Panc1 (cell line): ENCODE measurements around the gene FSD2. TPM values are rescaled to one million over a fixed set of nuclear protein-coding genes. Genes with fewer than 3 reads are reported as not detected.
A peak's percentile ranks its signal among the peaks of the same experiment; 100 is the strongest.

Experiments used
- ATAC-seq: fragments of 200-7000 bp; cut with Tn5 transposase; 2 replicates; pipeline ENCODE4 v1.9.1; 2020; ENCODE audit warnings: mild to moderate bottlenecking, moderate library complexity
- BruUV-seq: library from RNA; stranded (reverse); fragments of 400-500 nt; replicated peaks from 2 replicates; lab custom pipeline; 2021; lab: Mats Ljungman, UMichigan
- CTCF ChIA-PET: fragments of 300-600 bp; sonication (Branson Sonifier 250); formaldehyde crosslinking; loops from one replicate; lab custom pipeline; 2022; ENCODE audit warnings: antibody characterized with exemption; lab: Charles Lee
- POLR2A ChIA-PET: fragments of 300-600 bp; sonication (Branson Sonifier 250); formaldehyde crosslinking; loops from one replicate; lab custom pipeline; 2022; ENCODE audit warnings: antibody characterized with exemption; lab: Charles Lee
- DNase-seq: peaks from one replicate; pipeline ENCODE4 v3.0.0-alpha.2; 2010; ENCODE audit warnings: low read depth, low spot score
- H3K27ac ChIP-seq: 2 replicates; pipeline ENCODE4 v1.5.1; 2011; ENCODE audit warnings: mild to moderate bottlenecking, low read length, inconsistent platforms
- H3K27me3 ChIP-seq: fragments of 200-500 bp; sonication (Bioruptor generic); 2 replicates; pipeline ENCODE4 v1.6.0; 2014; ENCODE audit warnings: low read length, inconsistent platforms; ENCODE audit not compliant: control insufficient read depth, insufficient read depth
- H3K36me3 ChIP-seq: fragments of 200-500 bp; sonication (Bioruptor generic); 2 replicates; pipeline ENCODE4 v1.5.1; 2014; ENCODE audit warnings: inconsistent platforms, mild to moderate bottlenecking, low read length, moderate library complexity; ENCODE audit not compliant: control insufficient read depth, insufficient read depth
- H3K4me1 ChIP-seq: 2 replicates; pipeline ENCODE4 v1.5.1; 2011; ENCODE audit warnings: inconsistent platforms, mild to moderate bottlenecking, low read length, moderate library complexity; ENCODE audit not compliant: control insufficient read depth, insufficient read depth
- H3K4me3 ChIP-seq, 2 experiments: 2 replicates each; pipeline ENCODE4 v1.5.1; 2011 to 2012; ENCODE audit warnings: low read depth in 2 of 2, low read length in 2 of 2, mild to moderate bottlenecking in 2 of 2, inconsistent platforms in 1 of 2, moderate library complexity in 1 of 2
- H3K9me3 ChIP-seq: fragments of 200-500 bp; sonication (Bioruptor generic); 2 replicates; pipeline ENCODE4 v1.5.1; 2014; ENCODE audit warnings: low read depth, mild to moderate bottlenecking, inconsistent platforms, low read length, moderate library complexity; ENCODE audit not compliant: control insufficient read depth, insufficient read depth
- POLR2AphosphoS5 ChIP-seq: IDR thresholded peaks from 2 replicates; pipeline ENCODE4 v1.6.1; 2012; ENCODE audit warnings: mild to moderate bottlenecking, low read depth, low read length, moderate library complexity
- SIN3A ChIP-seq: IDR thresholded peaks from 2 replicates; pipeline ENCODE4 v1.6.1; 2012; ENCODE audit warnings: low read depth, mild to moderate bottlenecking, low read length, moderate library complexity, borderline replicate concordance; ENCODE audit not compliant: insufficient read depth
- TCF7L2 ChIP-seq: IDR thresholded peaks from 2 replicates; pipeline ENCODE4 v1.6.1; 2011; ENCODE audit warnings: mild to moderate bottlenecking, low read depth, low read length, inconsistent platforms
- in situ Hi-C: cut with HindIII; loops from 2 replicates; pipeline ENCODE4 v1.10.0; 2016; ENCODE audit warnings: low sequenced_read_pairs, low pct_unique_long_range_greater_than_20kb
- intact Hi-C: fragments of 100-400 bp; cut with micrococcal nuclease; formaldehyde crosslinking; loops from one replicate; pipeline ENCODE4 v1.10.0; 2022; ENCODE audit not compliant: unreplicated experiment
- total RNA-seq: library from RNA; stranded (reverse); gene quantifications from one replicate; pipeline ENCODE4 v1.2.1, GENCODE V29; 2021; ENCODE audit not compliant: unreplicated experiment
- TF ChIP-seq, protein P1 (sequence below): fragments of 450-650 bp; IDR thresholded peaks from 2 replicates; pipeline ENCODE4 v1.5.1; 2017; ENCODE audit warnings: mild to moderate bottlenecking
- TF ChIP-seq, protein P2 (sequence below), 2 experiments: IDR thresholded peaks; 2 replicates each; pipeline ENCODE4 v1.6.1; 2011 to 2012; ENCODE audit warnings: low read depth in 2 of 2, control low read depth in 1 of 2, low read length in 1 of 2, mild to moderate bottlenecking in 1 of 2, moderate library complexity in 1 of 2; ENCODE audit not compliant: insufficient read depth in 1 of 2

FSD2 gene
- total RNA-seq, 1 experiment from 2014 or later: not detected

DNA sequence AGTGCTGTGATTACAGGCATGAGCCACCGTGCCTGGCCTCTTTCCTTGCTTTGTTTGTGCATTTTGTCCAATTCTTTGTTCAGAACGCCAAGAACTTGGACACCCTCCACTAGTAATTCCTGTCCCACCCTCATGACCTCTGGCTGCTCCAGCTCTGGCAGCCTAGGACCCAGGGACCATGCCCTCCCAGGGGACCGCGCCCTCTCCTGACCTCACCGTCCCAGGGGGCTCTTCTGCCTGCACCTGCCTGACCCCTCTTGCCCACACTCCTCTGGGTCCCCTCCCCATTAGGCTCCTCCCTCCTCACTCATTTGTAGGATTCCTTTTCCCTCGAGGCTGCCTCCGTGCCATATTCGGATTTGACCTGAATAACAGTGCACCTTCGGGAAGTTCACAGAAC lies 41.1 kb downstream of the FSD2 start:
- POLR2A ChIA-PET: no interaction called here
- no peak for TF ChIP-seq TCF7L2
- TF ChIP-seq SIN3A: no peak
- TF ChIP-seq POLR2AphosphoS5: no peak
- TF ChIP-seq, protein P1, sequence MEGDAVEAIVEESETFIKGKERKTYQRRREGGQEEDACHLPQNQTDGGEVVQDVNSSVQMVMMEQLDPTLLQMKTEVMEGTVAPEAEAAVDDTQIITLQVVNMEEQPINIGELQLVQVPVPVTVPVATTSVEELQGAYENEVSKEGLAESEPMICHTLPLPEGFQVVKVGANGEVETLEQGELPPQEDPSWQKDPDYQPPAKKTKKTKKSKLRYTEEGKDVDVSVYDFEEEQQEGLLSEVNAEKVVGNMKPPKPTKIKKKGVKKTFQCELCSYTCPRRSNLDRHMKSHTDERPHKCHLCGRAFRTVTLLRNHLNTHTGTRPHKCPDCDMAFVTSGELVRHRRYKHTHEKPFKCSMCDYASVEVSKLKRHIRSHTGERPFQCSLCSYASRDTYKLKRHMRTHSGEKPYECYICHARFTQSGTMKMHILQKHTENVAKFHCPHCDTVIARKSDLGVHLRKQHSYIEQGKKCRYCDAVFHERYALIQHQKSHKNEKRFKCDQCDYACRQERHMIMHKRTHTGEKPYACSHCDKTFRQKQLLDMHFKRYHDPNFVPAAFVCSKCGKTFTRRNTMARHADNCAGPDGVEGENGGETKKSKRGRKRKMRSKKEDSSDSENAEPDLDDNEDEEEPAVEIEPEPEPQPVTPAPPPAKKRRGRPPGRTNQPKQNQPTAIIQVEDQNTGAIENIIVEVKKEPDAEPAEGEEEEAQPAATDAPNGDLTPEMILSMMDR: no peak
- TF ChIP-seq, protein P2, sequence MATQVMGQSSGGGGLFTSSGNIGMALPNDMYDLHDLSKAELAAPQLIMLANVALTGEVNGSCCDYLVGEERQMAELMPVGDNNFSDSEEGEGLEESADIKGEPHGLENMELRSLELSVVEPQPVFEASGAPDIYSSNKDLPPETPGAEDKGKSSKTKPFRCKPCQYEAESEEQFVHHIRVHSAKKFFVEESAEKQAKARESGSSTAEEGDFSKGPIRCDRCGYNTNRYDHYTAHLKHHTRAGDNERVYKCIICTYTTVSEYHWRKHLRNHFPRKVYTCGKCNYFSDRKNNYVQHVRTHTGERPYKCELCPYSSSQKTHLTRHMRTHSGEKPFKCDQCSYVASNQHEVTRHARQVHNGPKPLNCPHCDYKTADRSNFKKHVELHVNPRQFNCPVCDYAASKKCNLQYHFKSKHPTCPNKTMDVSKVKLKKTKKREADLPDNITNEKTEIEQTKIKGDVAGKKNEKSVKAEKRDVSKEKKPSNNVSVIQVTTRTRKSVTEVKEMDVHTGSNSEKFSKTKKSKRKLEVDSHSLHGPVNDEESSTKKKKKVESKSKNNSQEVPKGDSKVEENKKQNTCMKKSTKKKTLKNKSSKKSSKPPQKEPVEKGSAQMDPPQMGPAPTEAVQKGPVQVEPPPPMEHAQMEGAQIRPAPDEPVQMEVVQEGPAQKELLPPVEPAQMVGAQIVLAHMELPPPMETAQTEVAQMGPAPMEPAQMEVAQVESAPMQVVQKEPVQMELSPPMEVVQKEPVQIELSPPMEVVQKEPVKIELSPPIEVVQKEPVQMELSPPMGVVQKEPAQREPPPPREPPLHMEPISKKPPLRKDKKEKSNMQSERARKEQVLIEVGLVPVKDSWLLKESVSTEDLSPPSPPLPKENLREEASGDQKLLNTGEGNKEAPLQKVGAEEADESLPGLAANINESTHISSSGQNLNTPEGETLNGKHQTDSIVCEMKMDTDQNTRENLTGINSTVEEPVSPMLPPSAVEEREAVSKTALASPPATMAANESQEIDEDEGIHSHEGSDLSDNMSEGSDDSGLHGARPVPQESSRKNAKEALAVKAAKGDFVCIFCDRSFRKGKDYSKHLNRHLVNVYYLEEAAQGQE (IDR thresholded peaks at IDR 0.05; ENCODE audit: insufficient read depth in 1 of 2, low read depth in 2 of 2, low read length in 1 of 2): no peak

DNA sequence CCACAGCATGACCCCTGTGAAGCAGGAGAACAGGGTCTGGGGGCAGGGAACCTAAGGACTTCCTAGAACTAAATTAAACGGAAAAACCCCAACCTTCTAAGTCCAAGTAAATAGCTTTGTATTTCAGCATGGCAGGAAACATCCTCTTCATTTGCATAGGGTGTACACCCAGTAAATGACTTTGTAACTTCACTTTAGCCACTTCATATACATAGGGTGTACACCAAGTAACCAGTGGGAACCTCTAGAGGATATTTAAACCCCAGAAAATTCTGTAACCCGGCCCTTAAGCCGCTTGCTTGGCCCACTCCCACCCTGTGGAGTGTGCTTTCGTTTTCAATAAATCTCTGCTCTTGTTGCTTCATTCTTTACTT lies 41.8 kb downstream of the FSD2 start:
- BruUV-seq: no TSS peak
- no peak for TF ChIP-seq TCF7L2
- TF ChIP-seq, protein P2 (IDR thresholded peaks at IDR 0.05; ENCODE audit: insufficient read depth in 1 of 2, low read depth in 2 of 2, low read length in 1 of 2): no peak
- no peak overlapping the region for H3K4me3 ChIP-seq
- H3K4me1 ChIP-seq: no peaks in the 10 kb centered on the region
- ChIA-PET POLR2A (no interaction called here), CTCF (no interaction called here)
- in situ Hi-C loops: no loop called here
- no peaks in the 10 kb centered on the region for H3K36me3 ChIP-seq
- intact Hi-C loops: no loop called here
- ATAC-seq (no peak), DNase-seq (no peak)
- no peak overlapping the region for H3K27ac ChIP-seq
- no peaks in the 10 kb centered on the region for H3K27me3 ChIP-seq
- no peaks in the 10 kb centered on the region for H3K9me3 ChIP-seq

More for the DNA sequence above, 41.1 kb downstream of the FSD2 start:
- DNase-seq: no peak
- H3K4me3 ChIP-seq: no peak overlapping the region
- no peak overlapping the region for H3K27ac ChIP-seq
- intact Hi-C loops (no loop called here), in situ Hi-C loops (no loop called here)
- H3K36me3 ChIP-seq: no peaks in the 10 kb centered on the region
- no peaks in the 10 kb centered on the region for H3K4me1 ChIP-seq
- CTCF ChIA-PET: no interaction called here
- H3K9me3 ChIP-seq: no peaks in the 10 kb centered on the region
- H3K27me3 ChIP-seq: no peaks in the 10 kb centered on the region
- 0 out of 2 replicates have a peak, but pooled peaks have one; percentile 21 for ATAC-seq
- no TSS peak for BruUV-seq
